Activated CD4-positive, alpha-beta T cell treated with anti-CD3 and anti-CD28 coated beads for 36 hours (primary cell): Measurements from ENCODE around the gene DCAKD. TPM values are rescaled to one million over a fixed set of nuclear protein-coding genes. Genes with fewer than 3 reads are reported as not detected.

ENCODE experiments used
- ATAC-seq: fragments of 200-7000 bp; cut with Tn5 transposase; one replicate; pipeline ENCODE4 v1.10.0; 2021; ENCODE audit warnings: mild to moderate bottlenecking, moderate library complexity
- CTCF ChIA-PET: fragments of 350-600 bp; sonication (Branson Sonifier 250); formaldehyde crosslinking; loops from one replicate; lab custom pipeline; 2021; ENCODE audit warnings: antibody characterized with exemption; lab: Charles Lee
- POLR2A ChIA-PET: fragments of 350-600 bp; sonication (Branson Sonifier 250); formaldehyde crosslinking; loops from one replicate; lab custom pipeline; 2021; ENCODE audit warnings: antibody characterized with exemption, inconsistent platforms; lab: Charles Lee
- DNase-seq: peaks from one replicate; pipeline ENCODE4 v3.0.0-alpha.2; 2020
- H3K27ac Mint-ChIP-seq: one replicate; pipeline ENCODE4 v1.8.0; 2021; ENCODE audit warnings: mixed read lengths
- H3K27me3 Mint-ChIP-seq: one replicate; pipeline ENCODE4 v1.8.0; 2021; ENCODE audit warnings: mixed read lengths
- H3K36me3 Mint-ChIP-seq: one replicate; pipeline ENCODE4 v1.8.0; 2021; ENCODE audit warnings: low read depth, mixed read lengths
- H3K4me1 Mint-ChIP-seq: one replicate; pipeline ENCODE4 v1.8.0; 2021; ENCODE audit warnings: mixed read lengths
- H3K4me3 Mint-ChIP-seq: one replicate; pipeline ENCODE4 v1.8.0; 2021; ENCODE audit warnings: mild to moderate bottlenecking, moderate library complexity, mixed read lengths
- H3K9me3 Mint-ChIP-seq: one replicate; pipeline ENCODE4 v1.8.0; 2021; ENCODE audit warnings: low read depth, mixed read lengths
- intact Hi-C, 2 experiments: fragments of 100-400 bp; cut with DNase I in 1 of 2; cut with micrococcal nuclease in 1 of 2; formaldehyde crosslinking; loops; one replicate each; pipeline versions ENCODE4 v1.14.2 to v1.15.1; 2022 to 2024; cut with DNase I, micrococcal nuclease
- total RNA-seq, 2 experiments: library from RNA; stranded (reverse); gene quantifications; one replicate each; pipeline ENCODE4 v1.2.3, GENCODE V29; 2021

Gene DCAKD
- total RNA-seq, 2 experiments from 2014 or later: 34.8 to 36.2 TPM

DNA sequence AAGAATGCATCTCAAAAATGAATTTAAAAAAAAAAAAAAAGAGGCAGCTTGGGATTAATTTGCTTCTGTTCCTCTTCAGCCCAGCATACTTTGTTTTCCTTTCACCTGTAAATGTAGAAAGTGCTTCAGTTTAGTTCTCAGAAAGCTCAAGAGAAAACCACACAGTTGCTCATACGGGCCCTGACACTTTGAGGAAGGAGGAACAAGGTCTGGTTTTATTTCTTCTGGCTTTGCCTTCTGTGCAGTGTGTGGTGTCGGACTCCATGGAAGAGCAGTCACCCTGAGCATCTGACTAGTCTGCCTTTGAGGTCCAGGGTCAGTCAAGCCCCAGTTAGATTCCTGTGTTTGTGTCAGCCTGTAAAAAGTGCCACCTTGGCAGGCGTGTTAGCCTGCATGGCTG, 37.3 kb upstream of the DCAKD start:
- ATAC-seq (no peak), DNase-seq (no peak)
- intact Hi-C loops: no loop called here
- no peak overlapping the region for H3K27ac Mint-ChIP-seq
- no peaks in the 10 kb centered on the region for H3K27me3 Mint-ChIP-seq
- POLR2A ChIA-PET: interaction anchor here (0.6 kb wide), 1 partner anchor 61 kb away, joined by 3 read pairs; no protein-coding TSS in a partner anchor
- no peak overlapping the region for H3K4me3 Mint-ChIP-seq
- H3K36me3 Mint-ChIP-seq: peaks cover 43% of the 10 kb centered on the region
- CTCF ChIA-PET: interaction anchor here (1.6 kb wide), 1 partner anchor 10 kb away, joined by 13 read pairs; no protein-coding TSS in a partner anchor
- H3K9me3 Mint-ChIP-seq: no peaks in the 10 kb centered on the region
- no peaks in the 10 kb centered on the region for H3K4me1 Mint-ChIP-seq

DNA sequence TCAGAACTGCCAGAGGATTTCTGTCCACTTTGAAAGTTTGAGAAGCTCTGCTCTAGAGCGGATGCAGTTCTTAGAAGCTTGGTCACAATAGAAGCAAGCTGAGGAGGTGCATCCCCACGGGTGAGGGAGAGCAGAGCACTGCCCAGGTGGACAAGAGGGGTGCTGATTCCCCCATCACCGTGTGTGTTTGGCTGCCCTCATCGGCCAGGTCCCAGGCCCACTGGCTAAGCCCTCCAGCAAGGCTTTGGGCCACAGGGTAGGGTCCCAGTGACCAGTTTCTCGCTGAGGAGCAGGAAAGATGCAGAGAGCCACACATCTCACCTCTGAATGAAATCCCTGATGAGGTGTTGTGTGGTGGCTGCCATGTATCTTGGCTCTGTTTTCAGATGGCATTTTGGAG, 36.5 kb upstream of the DCAKD start:
- ChIA-PET CTCF (interaction anchor here (0.7 to 1.6 kb wide), 2 partner anchors 11 to 39 kb away, joined by 7 to 13 read pairs; no protein-coding TSS in a partner anchor), POLR2A (no interaction called here)
- H3K27ac Mint-ChIP-seq: no peak overlapping the region
- H3K4me3 Mint-ChIP-seq: no peak overlapping the region
- H3K9me3 Mint-ChIP-seq: no peaks in the 10 kb centered on the region
- intact Hi-C loops: no loop called here
- H3K36me3 Mint-ChIP-seq: peaks cover 35% of the 10 kb centered on the region
- ATAC-seq (no peak), DNase-seq (no peak)
- H3K27me3 Mint-ChIP-seq: no peaks in the 10 kb centered on the region
- no peaks in the 10 kb centered on the region for H3K4me1 Mint-ChIP-seq

DNA sequence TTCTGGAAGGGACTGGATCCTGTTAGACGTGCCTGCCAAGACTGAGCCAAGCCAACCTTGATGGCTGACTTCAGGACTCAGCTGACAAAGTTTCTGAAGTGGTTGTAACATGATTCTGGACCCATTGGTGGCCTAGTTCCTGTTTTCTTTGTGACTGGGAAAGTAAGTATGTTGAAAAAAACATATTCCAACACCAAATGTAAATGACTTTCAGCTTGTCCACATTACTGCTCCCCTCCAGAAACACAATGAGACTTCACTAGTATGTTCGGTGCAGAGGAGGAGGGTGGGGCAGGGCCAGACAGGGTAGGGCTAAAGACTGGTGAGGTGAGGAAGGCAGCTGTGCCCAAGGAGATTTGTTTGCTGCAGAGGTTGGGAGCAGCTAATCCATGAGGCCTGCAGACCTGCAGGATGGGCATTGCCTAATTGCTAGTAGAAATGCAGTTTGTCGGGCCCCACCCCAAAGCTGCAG, 36.1 kb upstream of the DCAKD start:
- no peaks in the 10 kb centered on the region for H3K27me3 Mint-ChIP-seq
- ChIA-PET CTCF (interaction anchor here (0.7 to 1.6 kb wide), 2 partner anchors 11 to 38 kb away, joined by 7 to 13 read pairs; no protein-coding TSS in a partner anchor), POLR2A (no interaction called here)
- H3K9me3 Mint-ChIP-seq: no peaks in the 10 kb centered on the region
- no peak for DNase-seq
- no peak for ATAC-seq
- no peaks in the 10 kb centered on the region for H3K4me1 Mint-ChIP-seq
- no peak overlapping the region for H3K27ac Mint-ChIP-seq
- intact Hi-C loops: no loop called here
- H3K4me3 Mint-ChIP-seq: no peak overlapping the region
- H3K36me3 Mint-ChIP-seq: peaks cover 32% of the 10 kb centered on the region

DNA sequence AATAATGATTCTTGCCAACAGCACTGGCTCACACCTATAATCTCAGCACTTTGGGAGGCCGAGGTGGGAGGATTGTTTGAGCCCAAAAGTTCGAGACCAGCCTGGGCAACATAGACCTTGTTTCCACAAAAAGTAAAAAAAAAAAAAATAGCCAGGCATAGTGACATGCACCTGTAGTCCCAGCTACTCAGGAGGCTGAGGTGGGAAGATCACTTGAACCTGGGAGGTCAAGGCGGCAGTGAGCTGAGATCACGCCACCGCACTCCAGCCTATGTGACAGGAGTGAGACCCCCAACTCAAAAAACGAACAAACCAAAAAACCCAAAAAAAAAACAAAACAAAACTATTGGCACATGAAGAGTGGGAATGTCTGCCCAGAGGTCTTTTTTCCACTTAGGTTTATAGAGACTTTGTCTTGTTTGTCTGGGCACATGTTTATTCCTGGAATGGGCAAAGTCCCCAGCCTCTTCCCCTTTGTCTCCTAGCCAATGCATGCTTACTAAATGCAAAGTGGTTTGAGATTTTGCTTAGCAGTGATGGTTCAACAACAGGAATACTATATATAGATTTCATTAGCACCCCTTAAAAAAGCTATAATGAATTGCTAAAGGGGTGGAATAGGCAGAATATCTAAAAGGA, 35.6 kb upstream of the DCAKD start:
- Mint-ChIP-seq H3K27me3 (no peaks in the 10 kb centered on the region), H3K36me3 (peaks cover 32% of the 10 kb centered on the region), H3K4me3 (no peak overlapping the region), H3K9me3 (no peaks in the 10 kb centered on the region), H3K27ac (no peak overlapping the region), H3K4me1 (no peaks in the 10 kb centered on the region)
- POLR2A ChIA-PET: no interaction called here
- no peak for ATAC-seq
- CTCF ChIA-PET: interaction anchor here (0.7 to 0.9 kb wide), 2 partner anchors 12 to 38 kb away, joined by 3 to 7 read pairs; no protein-coding TSS in a partner anchor
- no peak for DNase-seq
- intact Hi-C loops: no loop called here

DNA sequence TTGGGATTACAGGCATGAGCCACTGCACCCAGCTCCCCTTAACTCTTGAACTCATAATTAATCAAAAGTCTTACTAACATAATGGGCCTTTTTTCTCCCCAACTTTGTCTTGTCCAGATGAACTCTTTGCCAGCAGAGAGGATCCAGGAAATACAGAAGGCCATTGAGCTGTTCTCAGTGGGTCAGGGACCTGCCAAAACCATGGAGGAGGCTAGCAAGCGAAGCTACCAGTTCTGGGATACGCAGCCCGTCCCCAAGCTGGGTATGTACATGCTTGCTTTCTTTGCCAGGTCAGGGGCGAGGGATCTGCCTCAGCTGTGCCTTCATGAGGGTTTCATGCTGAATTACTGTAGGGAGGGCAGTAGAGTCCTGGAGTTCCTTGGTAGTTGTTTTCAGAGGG, 35.0 kb upstream of the DCAKD start:
- intact Hi-C loops: no loop called here
- Mint-ChIP-seq H3K9me3 (no peaks in the 10 kb centered on the region), H3K27ac (no peak overlapping the region), H3K4me1 (no peaks in the 10 kb centered on the region), H3K27me3 (no peaks in the 10 kb centered on the region), H3K36me3 (peaks cover 32% of the 10 kb centered on the region), H3K4me3 (no peak overlapping the region)
- CTCF ChIA-PET: interaction anchor here (0.9 kb wide), 1 partner anchor 13 kb away, joined by 3 read pairs; no protein-coding TSS in a partner anchor
- POLR2A ChIA-PET: no interaction called here
- ATAC-seq (no peak), DNase-seq (no peak)

DNA sequence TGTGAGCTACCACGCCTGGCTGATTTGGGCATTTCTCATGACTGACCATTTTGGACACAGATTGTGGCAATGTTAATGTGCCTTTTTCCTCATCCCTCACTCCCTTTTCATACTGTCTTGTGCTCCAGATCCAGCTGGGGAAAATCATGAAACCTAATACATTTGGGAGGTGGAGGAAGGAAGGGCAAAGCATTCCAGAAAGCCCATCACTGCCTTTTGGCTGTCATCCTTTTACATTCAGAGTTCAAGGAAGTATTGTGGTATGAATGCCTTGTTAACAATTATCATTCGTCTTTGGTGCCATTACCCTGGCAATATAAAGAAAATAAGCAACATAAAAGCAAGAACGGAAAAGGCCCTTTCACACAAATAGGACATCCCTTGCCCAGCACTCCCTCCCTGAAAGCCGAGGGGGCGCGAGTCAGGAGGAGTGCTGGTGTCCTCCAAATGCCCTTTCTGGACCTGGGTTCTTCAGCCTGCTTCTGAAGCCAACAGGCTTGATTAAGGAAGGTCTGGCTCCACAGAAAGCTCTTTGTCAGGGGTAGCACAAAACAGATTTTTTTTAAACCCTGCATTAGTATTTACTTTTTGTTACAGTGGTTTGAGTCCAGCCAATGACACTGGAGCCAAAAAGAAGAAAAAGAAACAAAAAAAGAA, 29.7 kb upstream of the DCAKD start:
- POLR2A ChIA-PET: no interaction called here
- H3K36me3 Mint-ChIP-seq: peaks cover 26% of the 10 kb centered on the region
- intact Hi-C loops: no loop called here
- H3K4me3 Mint-ChIP-seq: no peak overlapping the region
- H3K27me3 Mint-ChIP-seq: no peaks in the 10 kb centered on the region
- no peaks in the 10 kb centered on the region for H3K9me3 Mint-ChIP-seq
- DNase-seq (no peak), ATAC-seq (no peak)
- H3K27ac Mint-ChIP-seq: no peak overlapping the region
- CTCF ChIA-PET: interaction anchor here (1.0 kb wide), 1 partner anchor 18 kb away, joined by 3 read pairs; no protein-coding TSS in a partner anchor
- peaks cover 18% of the 10 kb centered on the region for H3K4me1 Mint-ChIP-seq

DNA sequence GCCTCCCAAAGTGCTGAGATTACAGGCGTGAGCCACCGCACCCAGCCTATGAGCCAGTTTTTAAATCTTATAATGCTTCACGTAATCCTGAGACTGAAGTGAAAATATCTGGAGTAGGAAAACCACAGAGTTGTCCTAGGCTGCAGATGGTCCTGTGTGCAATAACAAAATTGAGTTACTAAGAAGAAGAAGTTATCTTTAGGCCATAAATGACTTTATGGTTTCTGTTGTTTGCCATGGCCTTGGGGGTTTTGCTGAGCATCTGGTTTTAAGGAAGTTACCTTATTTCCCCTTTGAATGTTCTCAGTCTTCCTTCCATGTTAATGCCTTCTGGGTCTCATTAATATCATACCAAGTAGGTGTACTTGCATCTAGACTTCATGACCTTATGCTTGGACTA, 26.2 kb upstream of the DCAKD start:
- Mint-ChIP-seq H3K27ac (no peak overlapping the region), H3K36me3 (peaks cover 36% of the 10 kb centered on the region), H3K27me3 (no peaks in the 10 kb centered on the region), H3K9me3 (no peaks in the 10 kb centered on the region), H3K4me3 (no peak overlapping the region), H3K4me1 (peaks cover 38% of the 10 kb centered on the region)
- DNase-seq: no peak
- CTCF ChIA-PET: interaction anchor here (0.7 to 1.1 kb wide), 2 partner anchors 41 to 56 kb away, joined by 3 read pairs; no protein-coding TSS in a partner anchor
- intact Hi-C loops: no loop called here
- ATAC-seq: peak; percentile 63
- POLR2A ChIA-PET: interaction anchor here (0.7 to 1.1 kb wide), 2 partner anchors 10 to 28 kb away, joined by 3 to 6 read pairs; no protein-coding TSS in a partner anchor

DNA sequence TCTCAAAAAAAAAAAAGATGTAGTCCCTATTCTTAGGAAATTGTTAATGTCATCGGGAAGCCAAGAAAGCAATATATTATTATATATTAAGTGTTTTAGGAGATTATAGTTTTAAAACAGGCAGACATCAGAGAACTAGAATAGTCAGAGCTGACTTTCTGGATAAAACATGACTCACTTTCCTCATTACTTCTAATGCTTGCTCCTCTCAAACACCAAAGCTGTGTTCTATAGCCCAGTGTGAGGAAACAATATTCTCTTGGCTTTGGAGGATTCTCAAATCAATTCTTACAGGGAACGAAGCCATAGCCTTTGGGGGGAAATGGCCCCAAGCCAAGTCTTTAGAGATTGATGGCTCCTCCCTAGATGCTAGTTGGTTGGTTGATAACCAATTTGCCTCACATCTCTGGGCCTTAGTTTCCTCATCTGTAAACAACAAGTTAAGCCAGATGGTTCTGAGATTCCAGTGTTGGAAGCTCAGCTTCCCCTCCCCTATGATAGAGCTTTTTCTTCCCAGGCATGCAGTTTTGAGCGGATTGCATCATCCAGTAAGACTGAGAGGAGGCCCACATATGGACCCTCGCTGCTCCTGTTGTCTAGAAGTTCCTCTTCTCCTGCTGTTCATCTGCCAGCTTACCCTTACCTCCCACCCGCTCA, 22.1 kb upstream of the DCAKD start:
- no peak for DNase-seq
- ATAC-seq: peak; percentile 48
- ChIA-PET POLR2A (no interaction called here), CTCF (interaction anchor here (0.9 to 1.4 kb wide), 3 partner anchors 26 to 153 kb away, joined by 3 to 5 read pairs (median 5); no protein-coding TSS in a partner anchor)
- peaks cover 27% of the 10 kb centered on the region for H3K36me3 Mint-ChIP-seq
- H3K4me1 Mint-ChIP-seq: peaks cover 41% of the 10 kb centered on the region
- intact Hi-C loops: no loop called here
- peak overlapping the region; percentile 52 for H3K27ac Mint-ChIP-seq
- no peaks in the 10 kb centered on the region for H3K9me3 Mint-ChIP-seq
- no peaks in the 10 kb centered on the region for H3K27me3 Mint-ChIP-seq
- no peak overlapping the region for H3K4me3 Mint-ChIP-seq

DNA sequence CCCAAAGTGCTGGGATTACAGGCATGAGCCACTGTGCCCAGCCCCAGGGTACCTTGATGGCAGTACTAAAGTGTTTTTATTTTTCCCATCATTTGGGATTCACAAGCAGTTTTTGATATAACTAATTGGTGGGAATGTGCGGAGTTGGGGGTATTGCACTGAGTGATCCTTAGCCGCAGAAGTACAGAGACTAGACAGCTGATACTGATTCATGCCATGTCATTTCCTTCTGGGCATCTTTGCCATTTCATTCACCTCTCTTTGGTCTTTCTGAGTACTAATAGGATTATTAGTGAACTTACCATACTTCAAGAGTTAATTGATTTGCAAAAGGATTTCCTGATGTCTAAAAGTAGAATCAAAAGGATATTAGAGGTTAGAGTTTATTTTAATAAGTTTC, 19.4 kb upstream of the DCAKD start:
- Mint-ChIP-seq H3K9me3 (no peaks in the 10 kb centered on the region), H3K27ac (no peak overlapping the region), H3K4me1 (peaks cover 30% of the 10 kb centered on the region), H3K27me3 (no peaks in the 10 kb centered on the region), H3K36me3 (peaks cover 32% of the 10 kb centered on the region), H3K4me3 (no peak overlapping the region)
- no peak for ATAC-seq
- DNase-seq: no peak
- POLR2A ChIA-PET: no interaction called here
- CTCF ChIA-PET: interaction anchor here (1.0 to 1.3 kb wide), 3 partner anchors 25 to 60 kb away, joined by 3 read pairs; no protein-coding TSS in a partner anchor
- intact Hi-C loops: no loop called here

DNA sequence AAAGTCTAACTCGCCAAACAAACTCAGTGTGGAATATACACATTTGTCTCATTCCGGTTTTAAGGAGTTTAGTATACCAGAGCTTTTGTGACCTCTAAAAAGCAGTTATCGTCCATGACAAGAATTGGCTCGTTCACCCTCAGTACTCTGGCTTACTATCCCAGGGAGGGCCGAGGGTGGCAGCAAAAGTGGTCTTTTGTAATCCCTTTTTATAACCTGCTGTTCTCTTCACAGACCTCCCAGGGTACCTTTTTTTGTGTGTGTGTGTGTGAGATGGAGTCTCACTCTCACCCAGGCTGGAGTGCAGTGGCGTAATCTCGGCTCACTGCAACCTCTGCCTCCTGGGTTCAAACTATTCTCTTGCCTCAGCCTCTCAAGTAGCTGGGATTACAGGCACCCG, 18.6 kb upstream of the DCAKD start:
- POLR2A ChIA-PET: interaction anchor here (0.6 kb wide), 2 partner anchors 10 to 189 kb away, joined by 3 to 7 read pairs; no protein-coding TSS in a partner anchor
- Mint-ChIP-seq H3K9me3 (no peaks in the 10 kb centered on the region), H3K36me3 (peaks cover 35% of the 10 kb centered on the region), H3K27me3 (no peaks in the 10 kb centered on the region), H3K27ac (no peak overlapping the region), H3K4me1 (peaks cover 29% of the 10 kb centered on the region), H3K4me3 (no peak overlapping the region)
- DNase-seq (no peak), ATAC-seq (no peak)
- CTCF ChIA-PET: interaction anchor here (0.6 to 1.0 kb wide), 2 partner anchors 50 to 61 kb away, joined by 3 read pairs; no protein-coding TSS in a partner anchor
- intact Hi-C loops: no loop called here

DNA sequence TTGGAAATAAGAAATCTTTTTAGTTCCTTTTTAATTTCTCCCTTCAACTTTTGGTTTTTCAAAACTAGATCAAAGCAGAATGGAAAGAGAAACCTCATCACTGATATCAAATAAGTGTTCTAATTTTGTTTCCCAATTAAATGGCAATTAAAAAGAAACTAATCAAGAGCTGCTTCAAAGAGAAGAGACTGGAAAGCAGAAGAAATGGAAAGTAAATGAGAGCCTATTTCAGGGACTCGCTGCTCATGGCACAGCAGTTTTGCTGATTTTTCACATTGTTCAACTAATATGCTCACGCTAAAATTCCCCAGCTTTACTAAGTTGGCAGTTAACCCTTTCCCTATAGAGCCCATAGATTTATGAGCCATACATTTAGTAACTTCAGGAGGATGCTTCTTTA, 16.2 kb upstream of the DCAKD start:
- H3K4me3 Mint-ChIP-seq: no peak overlapping the region
- no peaks in the 10 kb centered on the region for H3K27me3 Mint-ChIP-seq
- intact Hi-C loops: no loop called here
- CTCF ChIA-PET: interaction anchor here (1.0 to 2.8 kb wide), 6 partner anchors 12 to 31 kb away, joined by 3 to 11 read pairs (median 3); no protein-coding TSS in a partner anchor
- peaks cover 31% of the 10 kb centered on the region for H3K36me3 Mint-ChIP-seq
- no peaks in the 10 kb centered on the region for H3K9me3 Mint-ChIP-seq
- H3K4me1 Mint-ChIP-seq: peaks cover 35% of the 10 kb centered on the region
- no peak overlapping the region for H3K27ac Mint-ChIP-seq
- no peak for DNase-seq
- POLR2A ChIA-PET: interaction anchor here (1.0 kb wide), 1 partner anchor 10 kb away, joined by 3 read pairs; no protein-coding TSS in a partner anchor
- ATAC-seq: no peak
